Measurements from ENCODE around the gene CD58.

Gene CD58

GRCh38 chr1:116561563-116561962 lies 9.3 kb downstream of the CD58 start:
- Histone ChIP-seq H3K36me3 (ENCODE audit: low read length) (no peaks in the 10 kb centered on the region), H3K9me3 (ENCODE audit: insufficient read depth, low read length) (no peaks in the 10 kb centered on the region), H2AFZ (ENCODE audit: low read depth, low read length, severe bottlenecking) (no peak overlapping the region), H3K4me3 (ENCODE audit: insufficient read depth, low read length, poor library complexity, severe bottlenecking) (no peak overlapping the region), H3K27ac (ENCODE audit: low read depth, low read length) (no peak overlapping the region), H3K9ac (ENCODE audit: low read length) (no peak overlapping the region), H4K20me1 (ENCODE audit: low read depth, low read length) (peaks cover 13% of the 10 kb centered on the region; the same call in 1 of the 2 replicates), H3K4me2 (ENCODE audit: low read depth, low read length, poor library complexity, severe bottlenecking) (no peak overlapping the region), H3F3A (ENCODE audit: insufficient read depth) (no peaks in the 10 kb centered on the region), H3K9me2 (replicated peaks; ENCODE audit: insufficient read depth, low read length) (no peaks in the 10 kb centered on the region), H3K79me2 (ENCODE audit: insufficient read depth, low read length) (no peaks in the 10 kb centered on the region), H3K27me3 (ENCODE audit: low read length) (no peaks in the 10 kb centered on the region)
- TF ChIP-seq CTCF (IDR thresholded peaks at IDR 0.05; ENCODE audit: insufficient read depth, low read length, poor library complexity, severe bottlenecking) (no peak), EZH2phosphoT487 (conservative IDR thresholded peaks at IDR 0.05; ENCODE audit: low read length) (no peak)

GRCh38 chr1:116560704-116561490 lies 9.9 kb downstream of the CD58 start:
- H3K79me2 ChIP-seq (ENCODE audit: insufficient read depth, low read length): no peaks in the 10 kb centered on the region
- no peak overlapping the region for H3K27ac ChIP-seq (ENCODE audit: low read depth, low read length)
- no peak for TF ChIP-seq CTCF (IDR thresholded peaks at IDR 0.05; ENCODE audit: insufficient read depth, low read length, poor library complexity, severe bottlenecking)
- no peak for TF ChIP-seq EZH2phosphoT487 (conservative IDR thresholded peaks at IDR 0.05; ENCODE audit: low read length)
- no peaks in the 10 kb centered on the region for H3K9me2 ChIP-seq (replicated peaks; ENCODE audit: insufficient read depth, low read length)
- H3K9me3 ChIP-seq (ENCODE audit: insufficient read depth, low read length): no peaks in the 10 kb centered on the region
- no peaks in the 10 kb centered on the region for H3K36me3 ChIP-seq (ENCODE audit: low read length)
- no peak overlapping the region for H3K9ac ChIP-seq (ENCODE audit: low read length)
- H4K20me1 ChIP-seq (ENCODE audit: low read depth, low read length): peaks cover 13% of the 10 kb centered on the region; the same call in 1 of the 2 replicates
- H3F3A ChIP-seq (ENCODE audit: insufficient read depth): no peaks in the 10 kb centered on the region
- H3K4me3 ChIP-seq (ENCODE audit: insufficient read depth, low read length, poor library complexity, severe bottlenecking): no peak overlapping the region
- H2AFZ ChIP-seq (ENCODE audit: low read depth, low read length, severe bottlenecking): no peak overlapping the region
- H3K27me3 ChIP-seq (ENCODE audit: low read length): no peaks in the 10 kb centered on the region
- H3K4me2 ChIP-seq (ENCODE audit: low read depth, low read length, poor library complexity, severe bottlenecking): no peak overlapping the region

GRCh38 chr1:116559304-116559761 lies 11.5 kb downstream of the CD58 start:
- Histone ChIP-seq H3F3A (ENCODE audit: insufficient read depth) (no peaks in the 10 kb centered on the region), H3K4me2 (ENCODE audit: low read depth, low read length, poor library complexity, severe bottlenecking) (no peak overlapping the region), H3K36me3 (ENCODE audit: low read length) (no peaks in the 10 kb centered on the region), H3K4me3 (ENCODE audit: insufficient read depth, low read length, poor library complexity, severe bottlenecking) (no peak overlapping the region), H3K27me3 (ENCODE audit: low read length) (no peaks in the 10 kb centered on the region), H3K9ac (ENCODE audit: low read length) (no peak overlapping the region), H3K9me3 (ENCODE audit: insufficient read depth, low read length) (no peaks in the 10 kb centered on the region), H3K79me2 (ENCODE audit: insufficient read depth, low read length) (no peaks in the 10 kb centered on the region), H3K27ac (ENCODE audit: low read depth, low read length) (no peak overlapping the region), H4K20me1 (ENCODE audit: low read depth, low read length) (peaks cover 13% of the 10 kb centered on the region; the same call in 1 of the 2 replicates), H2AFZ (ENCODE audit: low read depth, low read length, severe bottlenecking) (no peak overlapping the region), H3K9me2 (replicated peaks; ENCODE audit: insufficient read depth, low read length) (no peaks in the 10 kb centered on the region)
- no peak for TF ChIP-seq CTCF (IDR thresholded peaks at IDR 0.05; ENCODE audit: insufficient read depth, low read length, poor library complexity, severe bottlenecking)
- TF ChIP-seq EZH2phosphoT487 (conservative IDR thresholded peaks at IDR 0.05; ENCODE audit: low read length): no peak
